MCF 10A (cell line): ENCODE results near the gene SEMA3C. TPM values are rescaled to one million over a fixed set of nuclear protein-coding genes. Genes with fewer than 3 reads are reported as not detected.

Source experiments
- Bru-seq: library from RNA; stranded (reverse); fragments of 400-500 nt; gene quantifications from one replicate; lab custom pipeline; 2021; lab: Mats Ljungman, UMichigan
- BruChase-seq, 2 experiments: library from RNA; stranded (reverse); fragments of 400-500 nt; gene quantifications; one replicate each; lab custom pipeline; 2021; lab: Mats Ljungman, UMichigan
- BruUV-seq: library from RNA; stranded (reverse); fragments of 400-500 nt; replicated peaks from 2 replicates; lab custom pipeline; 2021; lab: Mats Ljungman, UMichigan
- CTCF ChIA-PET: fragments of 300-600 bp; sonication (Branson Sonifier 250); formaldehyde crosslinking; extraction: SDS; loops from one replicate; lab custom pipeline; 2021; ENCODE audit warnings: antibody characterized with exemption, inconsistent platforms; lab: Yijun Ruan, JAX
- POLR2A ChIA-PET: fragments of 300-600, 350-650 bp; sonication (Branson Sonifier 250); formaldehyde crosslinking; extraction: SDS; loops from one replicate; lab custom pipeline; 2020; ENCODE audit warnings: antibody characterized with exemption, inconsistent platforms; lab: Yijun Ruan, JAX
- DNase-seq: peaks from one replicate; pipeline ENCODE4 v3.0.0-alpha.2; 2018; ENCODE audit not compliant: unreplicated experiment
- H3K27ac Mint-ChIP-seq: one replicate; pipeline ENCODE4 v1.8.0; 2022; ENCODE audit warnings: mild to moderate bottlenecking, low read depth, mixed read lengths; ENCODE audit not compliant: unreplicated experiment
- H3K27me3 Mint-ChIP-seq: one replicate; pipeline ENCODE4 v1.8.0; 2022; ENCODE audit warnings: mixed read lengths; ENCODE audit not compliant: insufficient read depth, unreplicated experiment
- H3K36me3 Mint-ChIP-seq: one replicate; pipeline ENCODE4 v1.8.0; 2022; ENCODE audit warnings: mild to moderate bottlenecking, moderate library complexity, mixed read lengths; ENCODE audit not compliant: insufficient read depth, unreplicated experiment
- H3K4me1 Mint-ChIP-seq: one replicate; pipeline ENCODE4 v1.8.0; 2022; ENCODE audit warnings: mixed read lengths; ENCODE audit not compliant: insufficient read depth, unreplicated experiment
- H3K4me3 Mint-ChIP-seq: one replicate; pipeline ENCODE4 v1.8.0; 2022; ENCODE audit warnings: mild to moderate bottlenecking, moderate library complexity, mixed read lengths; ENCODE audit not compliant: unreplicated experiment
- H3K9me3 Mint-ChIP-seq: one replicate; pipeline ENCODE4 v1.8.0; 2022; ENCODE audit warnings: mixed read lengths; ENCODE audit not compliant: unreplicated experiment
- intact Hi-C: fragments of 100-400 bp; cut with micrococcal nuclease; formaldehyde crosslinking; loops from 2 replicates; pipeline ENCODE4 v1.14.1; 2022
- long read RNA-seq: library from polyadenylated mRNA; stranded (forward); transcript quantifications from one replicate; pipeline ENCODE4 v2.0.0, GENCODE V29; 2022
- total RNA-seq: library from RNA; stranded (reverse); gene quantifications from 2 replicates; pipeline ENCODE4 v1.2.3, GENCODE V29; 2022
- TF ChIP-seq, protein P1 (sequence below): fragments of 200-600 bp; IDR thresholded peaks from one replicate; pipeline ENCODE4 v1.8.0; 2022; ENCODE audit warnings: antibody characterized with exemption, mild to moderate bottlenecking; ENCODE audit not compliant: unreplicated experiment

Gene SEMA3C
- total RNA-seq (91.0 and 140 TPM in 2 replicates), Bru-seq, nascent RNA (percentile 93 among the genes with signal in this experiment), BruChase-seq, experiment 1, labeled RNA remaining after a 6-hour chase (percentile 85 among the genes with signal in this experiment), BruChase-seq, experiment 2, labeled RNA remaining after a 2-hour chase (percentile 80 among the genes with signal in this experiment)
- long read RNA-seq, full-length matches to known transcripts: 242 of 323 reads
- long read RNA-seq, partial matches to known transcripts: 57 of 323 reads
- long read RNA-seq, other reads (novel, unspliced or antisense): 24 of 323 reads

DNA sequence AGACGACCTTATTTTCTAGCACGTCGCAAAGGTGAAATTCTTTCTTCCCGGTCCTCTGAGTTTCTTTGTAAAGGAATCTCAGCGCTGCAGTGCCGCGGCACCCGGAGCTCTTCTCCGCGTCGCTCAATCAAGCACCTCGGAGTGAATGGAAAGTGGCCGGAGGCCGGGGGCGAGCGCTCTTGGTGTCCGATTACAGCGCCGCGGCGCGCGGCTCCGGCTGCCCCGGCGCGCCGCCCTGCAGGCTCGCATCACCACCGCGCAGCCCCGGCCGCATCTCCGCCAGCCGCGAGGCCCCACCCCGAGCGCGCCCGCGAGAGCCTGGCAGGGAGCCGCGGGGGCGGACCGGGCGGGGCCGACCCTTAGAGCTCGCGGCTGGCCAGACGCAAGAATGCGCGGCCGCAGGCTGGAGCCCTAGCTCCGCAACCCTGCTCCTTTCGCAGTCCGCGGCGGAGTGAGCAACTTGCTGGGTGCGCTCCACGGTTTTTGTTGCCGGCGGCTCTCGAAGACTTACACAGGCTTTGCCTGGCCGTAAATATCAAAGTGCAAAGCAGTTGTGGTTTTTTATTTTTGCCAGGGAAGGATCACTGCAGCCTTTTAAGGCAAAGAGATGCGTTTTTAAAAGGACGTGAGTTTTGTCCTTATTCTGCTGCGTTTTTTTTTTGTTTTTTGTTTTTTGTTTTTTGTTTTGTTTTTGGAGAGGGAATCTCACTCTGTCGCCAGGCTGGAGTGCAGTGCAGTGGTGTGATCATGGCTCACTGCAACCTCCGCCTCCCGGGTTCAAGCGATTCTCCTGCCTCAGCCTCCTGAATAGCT, at the start of gene SEMA3C:
Gene SEMA3C, minus strand, starts transcription at position 143 of the 813 bp plus-strand sequence. CDS start 2,270 bp downstream, outside the sequence.
- Mint-ChIP-seq H3K36me3 (peaks cover 28% of the 10 kb centered on the region), H3K27me3 (no peaks in the 10 kb centered on the region), H3K4me3 (peak within 1 kb of the TSS; percentile 91), H3K4me1 (peaks cover 29% of the 10 kb centered on the region), H3K27ac (peak within 1 kb of the TSS; percentile 87), H3K9me3 (no peaks in the 10 kb centered on the region)
- TF ChIP-seq, protein P1, sequence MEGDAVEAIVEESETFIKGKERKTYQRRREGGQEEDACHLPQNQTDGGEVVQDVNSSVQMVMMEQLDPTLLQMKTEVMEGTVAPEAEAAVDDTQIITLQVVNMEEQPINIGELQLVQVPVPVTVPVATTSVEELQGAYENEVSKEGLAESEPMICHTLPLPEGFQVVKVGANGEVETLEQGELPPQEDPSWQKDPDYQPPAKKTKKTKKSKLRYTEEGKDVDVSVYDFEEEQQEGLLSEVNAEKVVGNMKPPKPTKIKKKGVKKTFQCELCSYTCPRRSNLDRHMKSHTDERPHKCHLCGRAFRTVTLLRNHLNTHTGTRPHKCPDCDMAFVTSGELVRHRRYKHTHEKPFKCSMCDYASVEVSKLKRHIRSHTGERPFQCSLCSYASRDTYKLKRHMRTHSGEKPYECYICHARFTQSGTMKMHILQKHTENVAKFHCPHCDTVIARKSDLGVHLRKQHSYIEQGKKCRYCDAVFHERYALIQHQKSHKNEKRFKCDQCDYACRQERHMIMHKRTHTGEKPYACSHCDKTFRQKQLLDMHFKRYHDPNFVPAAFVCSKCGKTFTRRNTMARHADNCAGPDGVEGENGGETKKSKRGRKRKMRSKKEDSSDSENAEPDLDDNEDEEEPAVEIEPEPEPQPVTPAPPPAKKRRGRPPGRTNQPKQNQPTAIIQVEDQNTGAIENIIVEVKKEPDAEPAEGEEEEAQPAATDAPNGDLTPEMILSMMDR: no peak
- BruUV-seq: TSS peak; percentile 92
- CTCF ChIA-PET: interaction anchor here (0.5 to 4.0 kb wide), 27 partner anchors 9 to 830 kb away, joined by 3 to 36 read pairs (median 4); no protein-coding TSS in a partner anchor
- intact Hi-C loops: loop anchor here (1.0 to 5.0 kb wide), 8 partner anchors 23 to 380 kb away; no protein-coding TSS in a partner anchor
- POLR2A ChIA-PET: interaction anchor here (0.6 to 7.6 kb wide), 62 partner anchors 9 to 846 kb away, joined by 3 to 115 read pairs (median 4); no protein-coding TSS in a partner anchor
- DNase-seq: peak; percentile 94

DNA sequence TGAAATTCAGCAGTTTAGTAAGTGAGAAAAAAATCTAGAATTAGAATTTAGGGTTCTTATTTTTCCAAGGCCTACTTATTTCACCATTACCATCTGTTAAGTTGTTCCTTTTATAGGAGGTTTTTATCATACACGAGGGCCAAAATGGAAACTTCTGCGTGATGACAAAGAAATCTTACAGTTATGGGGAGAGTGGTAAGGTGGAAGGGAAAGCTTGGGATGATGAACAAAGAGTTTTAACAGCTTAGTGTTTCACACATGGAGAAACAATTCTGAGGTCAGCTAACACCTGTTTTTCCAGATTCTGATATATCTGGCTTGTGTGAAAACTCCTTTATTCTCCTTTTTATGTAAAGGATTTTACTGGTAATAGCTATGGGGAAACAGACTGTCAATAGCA, 49.8 kb upstream of the SEMA3C start:
- intact Hi-C loops: no loop called here
- H3K9me3 Mint-ChIP-seq: no peaks in the 10 kb centered on the region
- POLR2A ChIA-PET: interaction anchor here (1.1 kb wide), 2 partner anchors 10 to 36 kb away, joined by 3 read pairs; no protein-coding TSS in a partner anchor
- no peak overlapping the region for H3K4me3 Mint-ChIP-seq
- CTCF ChIA-PET: no interaction called here
- H3K4me1 Mint-ChIP-seq: no peaks in the 10 kb centered on the region
- TF ChIP-seq, protein P1: no peak
- no TSS peak for BruUV-seq
- no peaks in the 10 kb centered on the region for H3K27me3 Mint-ChIP-seq
- H3K36me3 Mint-ChIP-seq: no peaks in the 10 kb centered on the region
- DNase-seq: no peak
- H3K27ac Mint-ChIP-seq: no peak overlapping the region

GRCh38 chr7:80967917-80968297, 49.1 kb upstream of the SEMA3C start:
- CTCF ChIA-PET: no interaction called here
- Mint-ChIP-seq H3K4me3 (no peak overlapping the region), H3K27me3 (no peaks in the 10 kb centered on the region), H3K27ac (no peak overlapping the region), H3K36me3 (no peaks in the 10 kb centered on the region), H3K4me1 (no peaks in the 10 kb centered on the region), H3K9me3 (no peaks in the 10 kb centered on the region)
- intact Hi-C loops: no loop called here
- POLR2A ChIA-PET: interaction anchor here (1.1 kb wide), 1 partner anchor 37 kb away, joined by 3 read pairs; no protein-coding TSS in a partner anchor
- no TSS peak for BruUV-seq
- TF ChIP-seq, protein P1: no peak
- DNase-seq: no peak
